Superior temporal gyrus (tissue), 1 donor: Measurements from ENCODE around the gene PLCB4.

ENCODE experiments used
- DNase-seq: peaks from one replicate; pipeline ENCODE4 v3.0.0-alpha.2; 2016; ENCODE audit errors: extremely low spot score

PLCB4 gene

DNA sequence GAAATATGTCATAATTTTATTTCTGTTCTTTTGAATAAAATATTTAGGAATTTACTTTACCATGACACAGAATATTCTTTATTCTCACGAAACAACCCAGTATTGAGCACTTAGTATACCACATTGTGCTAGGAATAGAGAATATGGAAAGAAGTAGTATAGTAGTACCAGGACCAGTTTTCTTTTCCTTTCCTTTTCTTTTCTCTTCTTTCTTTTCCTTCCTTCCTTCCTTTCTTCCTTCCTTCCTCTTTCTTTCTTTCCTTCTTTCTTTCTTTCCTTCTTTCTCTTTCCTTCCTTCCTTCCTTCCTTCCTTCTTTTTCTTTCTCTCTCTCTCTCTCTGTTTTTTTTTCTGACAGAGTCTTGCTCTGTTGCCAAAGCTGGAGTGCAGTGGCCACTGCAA is 7.5 kb upstream of the PLCB4 start:
- DNase-seq, result no peak

DNA sequence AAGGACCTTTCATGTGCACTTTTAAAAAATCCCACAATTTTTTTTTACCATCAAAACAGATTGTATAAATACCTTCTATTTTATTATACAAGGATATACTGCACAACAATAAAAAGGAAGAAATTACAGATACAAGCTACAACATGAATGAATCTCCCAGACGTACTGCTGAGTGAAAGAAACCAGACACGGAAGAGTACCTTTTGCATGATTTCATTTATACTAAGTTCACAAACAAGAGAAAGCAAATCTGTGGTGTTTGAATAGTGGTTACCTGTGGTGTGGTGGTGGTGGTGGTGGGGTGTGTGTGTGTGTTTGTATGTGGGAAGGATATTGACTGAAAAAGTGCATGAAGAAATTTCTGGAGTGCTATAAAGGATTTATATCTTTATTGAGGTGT is 6.8 kb upstream of the PLCB4 start:
- DNase-seq, result no peak

- DNase-seq, result no peak
Measured at GRCh38 chr20:9066191-9066590, 2.7 kb upstream of the PLCB4 start.

DNA sequence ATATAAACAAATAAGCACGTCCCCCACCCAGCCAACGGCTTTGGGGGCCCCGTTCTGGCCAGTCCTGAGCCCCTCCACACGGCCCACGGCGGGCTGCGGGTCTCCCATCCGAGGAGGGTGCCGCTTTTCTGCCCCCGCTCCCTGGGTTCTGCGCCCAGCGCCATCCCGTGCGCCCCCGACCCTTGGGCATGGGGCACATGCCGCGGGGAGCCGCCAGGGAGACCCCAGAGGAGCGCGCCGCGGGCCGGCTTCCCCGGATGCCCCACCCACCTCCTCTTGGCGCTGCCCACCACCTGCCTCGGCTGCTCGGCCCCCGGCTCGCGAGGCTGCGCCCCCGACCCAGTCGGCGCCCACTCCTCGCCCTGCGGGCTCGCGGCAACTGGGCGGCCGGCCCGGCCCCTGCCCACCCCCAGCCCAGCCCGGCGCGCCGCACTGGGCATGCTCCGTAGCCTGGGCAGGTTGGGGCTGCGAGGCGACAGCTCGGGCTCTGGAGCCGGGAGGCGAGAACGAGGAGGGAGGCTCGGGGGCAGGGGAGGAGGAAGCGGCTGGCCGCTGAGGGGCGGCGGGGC is 570 bp upstream of the PLCB4 start:
- DNase-seq, result no peak

DNA sequence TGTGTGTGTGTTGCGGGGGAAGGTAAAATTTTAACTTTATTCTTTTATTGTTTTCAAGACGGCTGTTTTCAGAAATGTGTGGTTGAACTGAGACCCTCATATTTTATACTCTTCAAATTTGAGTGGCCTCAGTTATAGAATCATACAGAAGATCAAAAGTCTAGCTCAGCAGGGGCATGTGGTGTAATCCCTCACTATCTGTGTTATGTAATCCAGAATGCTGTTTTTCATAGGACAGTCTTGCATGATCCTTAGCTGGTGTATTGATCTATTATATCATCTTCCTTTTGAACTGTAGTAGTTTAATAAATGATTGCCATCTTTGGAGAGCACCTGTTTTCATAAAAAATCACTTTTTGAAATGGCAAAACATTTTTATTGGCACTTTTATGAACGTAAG is 1.4 kb downstream of the PLCB4 start:
- DNase-seq, result no peak

GRCh38 chr20:9071976-9072726 is 3.3 kb downstream of the PLCB4 start:
- no peak for DNase-seq

- no peak for DNase-seq
Measured at GRCh38 chr20:9072861-9073500, 4.1 kb downstream of the PLCB4 start.

GRCh38 chr20:9075264-9076095 is 6.6 kb downstream of the PLCB4 start:
- no peak for DNase-seq

DNA sequence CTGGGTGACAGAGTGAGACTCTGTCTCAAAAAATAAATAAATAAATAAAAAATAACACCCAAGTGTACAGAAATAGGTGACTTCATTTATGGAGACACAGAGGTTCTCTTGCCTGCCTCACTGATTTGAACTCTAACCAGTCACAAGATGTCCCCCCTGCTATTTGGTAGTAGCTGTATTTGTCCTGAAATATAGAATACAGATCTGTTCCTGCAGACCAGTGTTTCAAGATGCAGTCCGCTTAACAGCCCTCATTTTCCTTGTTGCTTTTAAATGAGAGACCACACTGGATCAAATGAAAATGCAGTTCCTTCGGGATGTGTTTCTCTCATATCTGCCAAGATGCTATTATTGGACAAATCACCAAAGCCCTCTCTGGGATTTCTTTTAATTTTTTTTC is 7.6 kb downstream of the PLCB4 start:
- DNase-seq, result no peak

GRCh38 chr20:9078826-9079731 is 10.2 kb downstream of the PLCB4 start:
- DNase-seq, result no peak

- DNase-seq, result no peak
Measured at GRCh38 chr20:9081423-9081966, 12.6 kb downstream of the PLCB4 start.

DNA sequence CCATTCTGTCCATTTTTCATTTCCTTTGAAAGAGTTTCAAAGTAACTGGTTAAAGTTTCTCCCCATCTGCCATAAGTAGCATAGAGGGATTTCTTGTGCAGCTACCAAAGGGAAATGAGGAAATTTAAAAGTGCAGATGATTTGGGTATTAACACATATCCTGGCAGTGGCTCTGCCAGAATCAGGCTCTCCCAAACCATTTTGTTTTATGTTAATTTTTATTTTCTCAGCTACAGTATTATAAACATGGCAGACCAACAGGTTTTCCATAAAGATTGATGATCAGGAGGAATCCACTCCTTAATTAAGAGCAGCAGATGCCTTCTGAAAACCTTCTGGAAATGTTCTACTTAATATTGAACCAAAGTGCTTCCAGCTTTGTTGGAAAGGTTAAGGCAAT is 13.9 kb downstream of the PLCB4 start:
- no peak for DNase-seq

GRCh38 chr20:9087531-9088217 is 18.8 kb downstream of the PLCB4 start:
- no peak for DNase-seq

DNA sequence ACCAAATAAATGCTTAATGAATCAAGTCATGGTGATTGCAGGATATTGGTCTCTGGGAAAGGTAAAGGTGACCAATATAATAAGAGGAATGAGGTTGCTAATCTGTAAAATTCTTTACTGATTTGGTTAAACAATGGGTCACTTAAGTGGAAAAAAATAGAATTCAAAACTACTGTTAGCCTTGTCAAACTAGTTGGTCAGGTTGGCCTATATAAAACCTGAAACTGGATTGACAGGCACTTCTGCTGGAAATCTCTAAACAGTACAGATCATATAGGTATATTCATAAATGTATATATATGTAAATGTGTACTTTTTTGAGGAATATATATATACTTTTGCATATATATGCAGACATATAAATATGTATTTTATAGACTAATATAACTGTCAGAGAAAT is 19.7 kb downstream of the PLCB4 start:
- DNase-seq, result no peak

DNA sequence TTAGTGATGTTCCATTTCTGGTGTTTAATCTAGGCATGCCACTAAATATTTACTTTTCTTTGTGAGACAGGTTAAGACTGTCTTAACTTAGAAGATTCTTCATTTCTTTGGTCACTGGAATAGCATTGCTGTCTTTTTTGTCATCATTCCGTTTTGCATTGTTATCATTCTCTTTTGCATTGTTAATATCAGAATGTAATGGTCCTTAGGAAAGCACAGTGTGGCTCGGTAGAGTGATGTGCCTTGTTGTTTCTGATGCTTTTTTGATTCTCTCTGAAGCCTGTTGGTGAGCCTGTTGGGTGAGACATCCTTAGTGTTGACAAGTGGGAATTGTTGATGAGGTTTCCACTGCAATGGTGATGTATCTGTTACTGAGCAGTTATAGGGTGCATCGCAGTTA is 23.2 kb downstream of the PLCB4 start:
- no peak for DNase-seq

DNA sequence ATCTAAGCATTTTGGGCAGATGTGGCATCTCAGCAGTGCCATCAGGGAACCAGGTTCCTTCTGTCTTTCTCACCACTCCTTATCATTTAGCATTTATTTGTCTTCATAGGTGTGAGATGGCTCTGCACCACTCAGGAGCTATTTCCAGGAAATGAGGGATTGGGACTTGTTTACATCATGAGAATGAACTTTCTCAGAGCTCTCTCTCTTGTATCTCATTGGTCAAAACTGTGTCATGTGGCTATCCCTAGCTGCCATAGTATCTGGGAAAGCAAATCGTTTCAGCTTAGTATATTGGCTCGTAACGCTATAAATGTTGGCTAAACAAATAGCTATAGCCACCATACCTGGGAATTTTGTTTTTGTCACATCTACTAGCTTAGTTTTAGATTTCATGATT is 23.8 kb downstream of the PLCB4 start:
- DNase-seq, result no peak

- DNase-seq, result no peak
Measured at GRCh38 chr20:9093218-9093957, 24.5 kb downstream of the PLCB4 start.

DNA sequence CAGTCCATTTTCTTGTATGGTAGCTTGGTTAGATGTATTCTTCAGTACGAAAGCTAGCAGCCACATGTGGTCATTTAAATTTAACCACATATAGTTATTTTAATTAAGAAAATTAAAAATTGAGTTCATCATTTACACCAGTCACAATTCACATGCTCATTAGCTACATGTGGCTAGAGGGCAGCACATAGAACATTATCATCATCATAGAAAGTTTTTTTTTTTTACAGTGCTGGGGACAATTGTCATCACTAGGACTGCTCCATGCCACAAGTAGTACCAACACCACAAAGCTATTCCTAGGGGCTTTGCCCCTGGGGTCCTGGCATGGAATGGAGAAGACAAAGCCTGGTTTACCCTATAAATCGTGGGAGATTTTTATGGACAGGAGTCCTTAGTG is 30.5 kb downstream of the PLCB4 start:
- no peak for DNase-seq

- DNase-seq, result no peak
Measured at GRCh38 chr20:9100691-9101090, 31.8 kb downstream of the PLCB4 start.

DNA sequence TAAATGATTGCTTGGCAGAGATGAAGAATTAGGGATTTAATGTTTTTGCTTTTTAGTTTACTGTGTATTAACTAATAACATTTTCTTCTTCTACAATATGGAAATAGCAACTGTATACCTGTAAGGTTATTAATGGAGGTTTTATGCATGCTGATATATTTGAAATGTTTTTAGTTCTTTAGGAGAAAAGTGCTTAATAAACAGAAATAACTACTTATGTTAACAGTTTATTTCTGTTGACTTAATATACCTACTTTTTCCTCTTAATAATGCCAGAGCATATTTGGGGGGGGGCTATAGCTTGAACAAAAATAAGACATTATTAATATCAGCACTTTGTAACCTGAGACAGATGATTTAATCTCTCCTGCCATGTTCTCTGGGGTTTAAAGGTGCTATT is 33.6 kb downstream of the PLCB4 start:
- no peak for DNase-seq
